Fibroblast of upper back skin (primary cell): ENCODE measurements around the gene CDK5RAP3.
A peak's percentile ranks its signal among the peaks of the same experiment; 100 is the strongest.
"Not testable (repeated sequence)": the region's sequence is repeated elsewhere in the genome, so short reads cannot be mapped to it uniquely, and the experiment has no call there.

Experiments used
- DNase-seq: peaks from one replicate; pipeline ENCODE4 v3.0.0-alpha.2; 2013

CDK5RAP3 gene

GRCh38 chr17:47980541-47980940 lies 9.6 kb downstream of the CDK5RAP3 start:
- no peak for DNase-seq

GRCh38 chr17:47981462-47981861 lies 10.5 kb downstream of the CDK5RAP3 start:
- no peak for DNase-seq

GRCh38 chr17:47982091-47982617 lies 11.2 kb downstream of the CDK5RAP3 start:
- DNase-seq = no peak

- DNase-seq = no peak
These were observed 11.9 kb downstream of the CDK5RAP3 start for GRCh38 chr17:47982645-47983390.

GRCh38 chr17:47983492-47984223 lies 12.7 kb downstream of the CDK5RAP3 start:
- DNase-seq = no peak

- no peak for DNase-seq
These were observed 15.6 kb downstream of the CDK5RAP3 start for GRCh38 chr17:47986520-47986919.

- DNase-seq = no peak
These were observed 16.4 kb downstream of the CDK5RAP3 start for GRCh38 chr17:47987240-47987835.

GRCh38 chr17:47988445-47988844 lies 17.5 kb downstream of the CDK5RAP3 start:
- DNase-seq = not testable (repeated sequence)

- DNase-seq = no peak
These were observed 18.2 kb downstream of the CDK5RAP3 start for GRCh38 chr17:47989159-47989558.

- DNase-seq = no peak
These were observed 18.8 kb downstream of the CDK5RAP3 start for GRCh38 chr17:47989700-47990099.

- no peak for DNase-seq
These were observed 20.2 kb downstream of the CDK5RAP3 start for GRCh38 chr17:47990962-47991731.

GRCh38 chr17:47992216-47992615 lies 21.3 kb downstream of the CDK5RAP3 start:
- DNase-seq = no peak

GRCh38 chr17:47993031-47993564 lies 22.2 kb downstream of the CDK5RAP3 start:
- DNase-seq = no peak

- no peak for DNase-seq
These were observed 23.1 kb downstream of the CDK5RAP3 start for GRCh38 chr17:47993964-47994363.

GRCh38 chr17:47994724-47995123 lies 23.8 kb downstream of the CDK5RAP3 start:
- no peak for DNase-seq

- no peak for DNase-seq
These were observed 24.5 kb downstream of the CDK5RAP3 start for GRCh38 chr17:47995241-47995935.

GRCh38 chr17:47996201-47996600 lies 25.3 kb downstream of the CDK5RAP3 start:
- DNase-seq = no peak

- DNase-seq = no peak
These were observed 26.7 kb downstream of the CDK5RAP3 start for GRCh38 chr17:47997586-47997985.

GRCh38 chr17:47998044-47998443 lies 27.1 kb downstream of the CDK5RAP3 start:
- no peak for DNase-seq

GRCh38 chr17:47999582-47999981 lies 28.7 kb downstream of the CDK5RAP3 start:
- DNase-seq = peak; percentile 42

GRCh38 chr17:48001197-48001596 lies 30.3 kb downstream of the CDK5RAP3 start:
- no peak for DNase-seq

- DNase-seq = not testable (repeated sequence)
These were observed 30.7 kb downstream of the CDK5RAP3 start for GRCh38 chr17:48001657-48002056.
